GM19452 (cell line): ENCODE measurements around the gene ZNF446.
"Not testable (repeated sequence)": the region's sequence is repeated elsewhere in the genome, so short reads cannot be mapped to it uniquely, and the experiment has no call there.

Experiments used
- ATAC-seq: cut with Tn5 transposase; IDR thresholded peaks from one replicate; pipeline ENCODE4 v1.9.1; 2021; ENCODE audit not compliant: unreplicated experiment

Gene ZNF446

GRCh38 chr19:58469241-58470013 lies 6.7 kb upstream of the ZNF446 start:
- ATAC-seq, result no peak

- ATAC-seq, result not testable (repeated sequence)
Measured at GRCh38 chr19:58470837-58471543, 5.2 kb upstream of the ZNF446 start.

GRCh38 chr19:58471736-58472135 lies 4.4 kb upstream of the ZNF446 start:
- no peak for ATAC-seq

GRCh38 chr19:58473775-58474174 lies 2.4 kb upstream of the ZNF446 start:
- ATAC-seq, result no peak

- no peak for ATAC-seq
Measured at GRCh38 chr19:58474291-58474996, 1.7 kb upstream of the ZNF446 start.

- ATAC-seq, result no peak
Measured at GRCh38 chr19:58474997-58475713, 997 bp upstream of the ZNF446 start.

- no peak for ATAC-seq
Measured at GRCh38 chr19:58476498-58477015, 405 bp downstream of the ZNF446 start.

GRCh38 chr19:58477130-58477529 lies 978 bp downstream of the ZNF446 start:
- no peak for ATAC-seq

GRCh38 chr19:58477871-58478270 lies 1.7 kb downstream of the ZNF446 start:
- no peak for ATAC-seq

GRCh38 chr19:58479303-58479702 lies 3.2 kb downstream of the ZNF446 start:
- no peak for ATAC-seq

- no peak for ATAC-seq
Measured at GRCh38 chr19:58479736-58480480, 3.8 kb downstream of the ZNF446 start.

GRCh38 chr19:58480481-58480830 lies 4.3 kb downstream of the ZNF446 start:
- no peak for ATAC-seq

GRCh38 chr19:58480831-58481230 lies 4.7 kb downstream of the ZNF446 start:
- ATAC-seq, result no peak

- no peak for ATAC-seq
Measured at GRCh38 chr19:58482372-58482771, 6.2 kb downstream of the ZNF446 start.

GRCh38 chr19:58483776-58484175 lies 7.6 kb downstream of the ZNF446 start:
- no peak for ATAC-seq

GRCh38 chr19:58484349-58484748 lies 8.2 kb downstream of the ZNF446 start:
- not testable (repeated sequence) for ATAC-seq

GRCh38 chr19:58491393-58491792 lies 15.2 kb downstream of the ZNF446 start:
- no peak for ATAC-seq

- no peak for ATAC-seq
Measured at GRCh38 chr19:58492265-58492664, 16.1 kb downstream of the ZNF446 start.

- ATAC-seq, result no peak
Measured at GRCh38 chr19:58497634-58498170, 21.6 kb downstream of the ZNF446 start.
